ENCODE measurements around the gene SPEF1.

GRCh38 chr20:3732327-3733118, 48.7 kb downstream of the SPEF1 start, which contains the start of gene HSPA12B:
- TF ChIP-seq CTCF (IDR thresholded peaks at IDR 0.05) = no peak
- TF ChIP-seq POLR2A (IDR thresholded peaks at IDR 0.05) = no peak
